Astrocyte (in vitro differentiated cells and primary cell): ENCODE results near the gene ARHGAP24.

Experiments used
- EZH2 ChIP-seq: IDR thresholded peaks from 2 replicates; pipeline ENCODE4 v1.6.1; 2012; ENCODE audit warnings: mild to moderate bottlenecking, low read length, inconsistent platforms; ENCODE audit not compliant: insufficient read depth
- TF ChIP-seq, protein P1 (sequence below): IDR thresholded peaks from 2 replicates; pipeline ENCODE4 v1.5.1; 2011; ENCODE audit warnings: low read depth, mild to moderate bottlenecking, inconsistent platforms, low read length, moderate library complexity; ENCODE audit not compliant: insufficient read depth

DNA sequence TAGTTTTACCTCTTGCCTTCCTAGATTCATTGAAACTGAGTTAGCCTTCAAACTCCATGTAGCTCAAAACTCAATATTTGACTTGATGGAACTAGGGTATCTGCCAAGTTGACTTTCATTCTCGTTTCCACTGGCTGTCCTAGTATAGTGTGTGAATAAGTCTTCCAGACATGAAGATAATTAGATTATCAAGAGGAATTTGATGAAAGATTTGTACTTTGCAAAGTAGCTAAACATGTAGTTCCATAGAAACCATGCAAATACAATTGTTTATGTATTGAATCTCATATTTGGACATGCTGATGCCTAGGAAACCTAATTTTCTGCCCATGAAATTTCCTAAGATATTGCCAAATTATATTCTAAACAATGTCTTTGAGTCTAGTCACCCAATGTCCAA is 297.5 kb downstream of the ARHGAP24 start:
- TF ChIP-seq, protein P1, sequence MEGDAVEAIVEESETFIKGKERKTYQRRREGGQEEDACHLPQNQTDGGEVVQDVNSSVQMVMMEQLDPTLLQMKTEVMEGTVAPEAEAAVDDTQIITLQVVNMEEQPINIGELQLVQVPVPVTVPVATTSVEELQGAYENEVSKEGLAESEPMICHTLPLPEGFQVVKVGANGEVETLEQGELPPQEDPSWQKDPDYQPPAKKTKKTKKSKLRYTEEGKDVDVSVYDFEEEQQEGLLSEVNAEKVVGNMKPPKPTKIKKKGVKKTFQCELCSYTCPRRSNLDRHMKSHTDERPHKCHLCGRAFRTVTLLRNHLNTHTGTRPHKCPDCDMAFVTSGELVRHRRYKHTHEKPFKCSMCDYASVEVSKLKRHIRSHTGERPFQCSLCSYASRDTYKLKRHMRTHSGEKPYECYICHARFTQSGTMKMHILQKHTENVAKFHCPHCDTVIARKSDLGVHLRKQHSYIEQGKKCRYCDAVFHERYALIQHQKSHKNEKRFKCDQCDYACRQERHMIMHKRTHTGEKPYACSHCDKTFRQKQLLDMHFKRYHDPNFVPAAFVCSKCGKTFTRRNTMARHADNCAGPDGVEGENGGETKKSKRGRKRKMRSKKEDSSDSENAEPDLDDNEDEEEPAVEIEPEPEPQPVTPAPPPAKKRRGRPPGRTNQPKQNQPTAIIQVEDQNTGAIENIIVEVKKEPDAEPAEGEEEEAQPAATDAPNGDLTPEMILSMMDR: no peak
- TF ChIP-seq EZH2: no peak
